Limb (tissue), 2 donors: ENCODE measurements around the gene TTC27.
"Not testable (repeated sequence)": the region's sequence is repeated elsewhere in the genome, so short reads cannot be mapped to it uniquely, and the experiment has no call there.

Experiments
- DNase-seq, 2 donors: peaks; one replicate each; pipeline ENCODE4 v3.0.0-alpha.2; 2016; ENCODE audit errors: extremely low spot score in 2 of 2

TTC27 gene

GRCh38 chr2:32719933-32720716 is 92.3 kb downstream of the TTC27 start:
- DNase-seq: no peak

- DNase-seq: no peak
Measured at GRCh38 chr2:32720771-32721170, 92.9 kb downstream of the TTC27 start.

GRCh38 chr2:32721376-32721775 is 93.5 kb downstream of the TTC27 start:
- no peak for DNase-seq

GRCh38 chr2:32723467-32724079 is 95.7 kb downstream of the TTC27 start:
- no peak for DNase-seq

- DNase-seq: not testable (repeated sequence)
Measured at GRCh38 chr2:32726678-32727077, 98.8 kb downstream of the TTC27 start.

- DNase-seq: no peak
Measured at GRCh38 chr2:32727157-32727556, 99.3 kb downstream of the TTC27 start.

- DNase-seq: not testable (repeated sequence)
Measured at GRCh38 chr2:32730958-32731357, 103.1 kb downstream of the TTC27 start.

GRCh38 chr2:32732120-32732519 is 104.3 kb downstream of the TTC27 start:
- no peak for DNase-seq

GRCh38 chr2:32732912-32733472 is 105.1 kb downstream of the TTC27 start:
- DNase-seq: no peak

- DNase-seq: no peak
Measured at GRCh38 chr2:32735348-32735747, 107.5 kb downstream of the TTC27 start.

GRCh38 chr2:32738939-32739338 is 111.1 kb downstream of the TTC27 start:
- DNase-seq: no peak

- no peak for DNase-seq
Measured at GRCh38 chr2:32739664-32740063, 111.8 kb downstream of the TTC27 start.

- no peak for DNase-seq
Measured at GRCh38 chr2:32741575-32741974, 113.7 kb downstream of the TTC27 start.

GRCh38 chr2:32742376-32742775 is 114.5 kb downstream of the TTC27 start:
- DNase-seq: no peak

- DNase-seq: no peak
Measured at GRCh38 chr2:32743480-32744236, 115.8 kb downstream of the TTC27 start.

- no peak for DNase-seq
Measured at GRCh38 chr2:32745191-32745590, 117.3 kb downstream of the TTC27 start.

- DNase-seq: no peak
Measured at GRCh38 chr2:32745675-32746074, 117.8 kb downstream of the TTC27 start.

GRCh38 chr2:32746669-32747068 is 118.8 kb downstream of the TTC27 start:
- DNase-seq: no peak

GRCh38 chr2:32748158-32748557 is 120.3 kb downstream of the TTC27 start:
- DNase-seq: no peak

- no peak for DNase-seq
Measured at GRCh38 chr2:32750880-32751279, 123.0 kb downstream of the TTC27 start.

GRCh38 chr2:32752205-32752604 is 124.4 kb downstream of the TTC27 start:
- no peak for DNase-seq

GRCh38 chr2:32752952-32753351 is 125.1 kb downstream of the TTC27 start:
- no peak for DNase-seq
